B cell (primary cell): Measurements from ENCODE around the gene MOCS2. TPM values are rescaled to one million over a fixed set of nuclear protein-coding genes. Genes with fewer than 3 reads are reported as not detected.

ENCODE experiments used
- ATAC-seq: fragments of 200-7000 bp; cut with Tn5 transposase; one replicate; pipeline ENCODE4 v1.10.0; 2021; ENCODE audit warnings: low read depth, mild to moderate bottlenecking, moderate number of reproducible peaks, moderate library complexity
- CTCF ChIA-PET: fragments of 350-600 bp; sonication (Branson Sonifier 250); formaldehyde crosslinking; loops from one replicate; lab custom pipeline; 2021; ENCODE audit warnings: antibody characterized with exemption, inconsistent platforms; lab: Charles Lee
- POLR2A ChIA-PET: fragments of 350-600 bp; sonication (Branson Sonifier 250); formaldehyde crosslinking; loops from one replicate; lab custom pipeline; 2021; ENCODE audit warnings: antibody characterized with exemption; lab: Charles Lee
- DNase-seq: peaks from one replicate; pipeline ENCODE4 v3.0.0; 2013
- H2AFZ ChIP-seq: 2 replicates; pipeline ENCODE4 v1.6.1; 2012; ENCODE audit warnings: mild to moderate bottlenecking, low read depth, low read length; ENCODE audit not compliant: insufficient read depth, poor library complexity, severe bottlenecking
- H3K27ac ChIP-seq, 2 donors: 1 replicate in 1 of 2; 2 replicates in 1 of 2; pipeline ENCODE4 v1.5.1; 2012 to 2013; ENCODE audit warnings: low read length in 2 of 2, mild to moderate bottlenecking in 2 of 2, moderate library complexity in 1 of 2
- H3K27me3 ChIP-seq, 4 experiments: fragments of 200-600 bp in 1 of 4; sonication (generic) in 1 of 4; replicated peaks in 1 of 4; 1 replicate in 2 of 4; 2 replicates in 2 of 4; pipeline versions ENCODE4 v1.6.1 to v1.7.0; 2013 to 2016; ENCODE audit warnings: low read length in 3 of 4, mild to moderate bottlenecking in 2 of 4, mixed read lengths in 1 of 4, moderate library complexity in 1 of 4; ENCODE audit not compliant: insufficient read depth in 4 of 4, control insufficient read depth in 3 of 4; ENCODE audit errors: control extremely low read depth in 1 of 4
- H3K36me3 ChIP-seq, 2 experiments: replicated peaks in 1 of 2; 1 replicate in 1 of 2; 2 replicates in 1 of 2; pipeline versions ENCODE4 v1.6.1 to v1.7.1; 2013; ENCODE audit warnings: low read length in 1 of 2; ENCODE audit not compliant: insufficient read depth in 2 of 2, control insufficient read depth in 1 of 2; ENCODE audit errors: control extremely low read depth in 1 of 2, extremely low read depth in 1 of 2
- H3K4me1 ChIP-seq, 2 donors: fragments of 200-600 bp in 1 of 2; sonication (generic) in 1 of 2; 1 replicate in 1 of 2; 2 replicates in 1 of 2; pipeline versions ENCODE4 v1.5.1 to v1.6.1; 2013 to 2017; ENCODE audit warnings: low read length in 2 of 2; ENCODE audit not compliant: control insufficient read depth in 2 of 2, insufficient read depth in 2 of 2
- H3K4me2 ChIP-seq: replicated peaks from 2 replicates; pipeline ENCODE3; 2012; ENCODE audit warnings: mild to moderate bottlenecking, low read depth, low read length; ENCODE audit not compliant: poor library complexity, severe bottlenecking
- H3K4me3 ChIP-seq, 5 experiments: fragments of 200-600 bp in 1 of 5; sonication (generic) in 1 of 5; 1 replicate in 3 of 5; 2 replicates in 2 of 5; pipeline versions ENCODE4 v1.5.1 to v1.7.0; 2011 to 2016; ENCODE audit warnings: low read length in 4 of 5, mild to moderate bottlenecking in 4 of 5, low read depth in 2 of 5, control low read depth in 1 of 5, moderate library complexity in 1 of 5; ENCODE audit not compliant: insufficient read depth in 1 of 5; ENCODE audit errors: control extremely low read depth in 1 of 5, extremely low read depth in 1 of 5
- H3K79me2 ChIP-seq: fragments of 200-600 bp; sonication (generic); one replicate; pipeline ENCODE4 v1.6.0; 2016; ENCODE audit warnings: low read length; ENCODE audit not compliant: control insufficient read depth, insufficient read depth
- H3K9ac ChIP-seq: fragments of 200-600 bp; sonication (generic); 2 replicates; pipeline ENCODE4 v1.6.1; 2017; ENCODE audit warnings: mild to moderate bottlenecking, low read length, moderate library complexity
- H3K9me3 ChIP-seq, 3 donors: one replicate each; pipeline versions ENCODE4 v1.6.1 to v1.7.1; 2013; ENCODE audit warnings: low read length in 2 of 3; ENCODE audit not compliant: control insufficient read depth in 2 of 3, insufficient read depth in 1 of 3; ENCODE audit errors: control extremely low read depth in 1 of 3
- H4K20me1 ChIP-seq: 2 replicates; pipeline ENCODE4 v1.6.0; 2012; ENCODE audit warnings: mild to moderate bottlenecking, low read length; ENCODE audit not compliant: insufficient read depth, control insufficient read depth, poor library complexity, severe bottlenecking
- H3K27ac Mint-ChIP-seq: one replicate; pipeline ENCODE4 v1.8.0; 2021; ENCODE audit warnings: mixed read lengths
- H3K27me3 Mint-ChIP-seq: one replicate; pipeline ENCODE4 v1.8.0; 2021; ENCODE audit warnings: mixed read lengths
- H3K4me1 Mint-ChIP-seq: one replicate; pipeline ENCODE4 v1.8.0; 2021; ENCODE audit warnings: mixed read lengths
- H3K4me3 Mint-ChIP-seq: one replicate; pipeline ENCODE4 v1.8.0; 2021; ENCODE audit warnings: mixed read lengths
- H3K9me3 Mint-ChIP-seq: one replicate; pipeline ENCODE4 v1.8.0; 2022; ENCODE audit warnings: mixed read lengths; ENCODE audit not compliant: insufficient read depth
- EZH2 ChIP-seq: IDR thresholded peaks from 2 replicates; pipeline ENCODE4 v1.6.1; 2012; ENCODE audit warnings: borderline replicate concordance, low read depth, mild to moderate bottlenecking, moderate library complexity, low read length; ENCODE audit not compliant: insufficient read depth, poor library complexity, severe bottlenecking
- WGBS: methylation state at CpG from one replicate; pipeline ENCODE4 v1.1.5; 2013; ENCODE audit warnings: missing lambda C conversion rate; ENCODE audit not compliant: insufficient coverage; 5-methylcytosine and 5-hydroxymethylcytosine counted together
- intact Hi-C: fragments of 100-400 bp; cut with micrococcal nuclease; formaldehyde crosslinking; loops from one replicate; pipeline ENCODE4 v1.10.0; 2022
- polyA plus RNA-seq: library from polyadenylated mRNA; depleted of rRNA; stranded (reverse); fragments of >200 nt; gene quantifications from 2 replicates; pipeline ENCODE4 v1.2.3, GENCODE V29; 2012
- total RNA-seq, 2 donors: library from RNA; stranded (reverse); fragments of 120-200 nt in 1 of 2; gene quantifications; 1 replicate in 1 of 2; 2 replicates in 1 of 2; pipeline versions ENCODE4 v1.2.3 to v1.2.4, GENCODE V29; 2013 to 2022
- TF ChIP-seq, protein P1 (sequence below): fragments of 200-600 bp; IDR thresholded peaks from one replicate; pipeline ENCODE4 v1.8.0; 2022; ENCODE audit warnings: antibody characterized with exemption, mild to moderate bottlenecking

MOCS2 gene
- total and polyA plus RNA-seq, 2 donors (not counting 1 experiment from before 2014, with no cell fraction given) = 7.5 to 15.3 TPM

- H3K9ac ChIP-seq = peak overlapping the region; percentile 82
- intact Hi-C loops = loop anchor here (5.0 kb wide), 1 partner anchor 452 kb away; the partner anchor contains the start of gene NDUFS4
- peaks cover 14% of the 10 kb centered on the region for H3K79me2 ChIP-seq
- H3K27ac ChIP-seq = peak overlapping the region; percentile 71 to 78
- TF ChIP-seq EZH2 = no peak
- TF ChIP-seq, protein P1, sequence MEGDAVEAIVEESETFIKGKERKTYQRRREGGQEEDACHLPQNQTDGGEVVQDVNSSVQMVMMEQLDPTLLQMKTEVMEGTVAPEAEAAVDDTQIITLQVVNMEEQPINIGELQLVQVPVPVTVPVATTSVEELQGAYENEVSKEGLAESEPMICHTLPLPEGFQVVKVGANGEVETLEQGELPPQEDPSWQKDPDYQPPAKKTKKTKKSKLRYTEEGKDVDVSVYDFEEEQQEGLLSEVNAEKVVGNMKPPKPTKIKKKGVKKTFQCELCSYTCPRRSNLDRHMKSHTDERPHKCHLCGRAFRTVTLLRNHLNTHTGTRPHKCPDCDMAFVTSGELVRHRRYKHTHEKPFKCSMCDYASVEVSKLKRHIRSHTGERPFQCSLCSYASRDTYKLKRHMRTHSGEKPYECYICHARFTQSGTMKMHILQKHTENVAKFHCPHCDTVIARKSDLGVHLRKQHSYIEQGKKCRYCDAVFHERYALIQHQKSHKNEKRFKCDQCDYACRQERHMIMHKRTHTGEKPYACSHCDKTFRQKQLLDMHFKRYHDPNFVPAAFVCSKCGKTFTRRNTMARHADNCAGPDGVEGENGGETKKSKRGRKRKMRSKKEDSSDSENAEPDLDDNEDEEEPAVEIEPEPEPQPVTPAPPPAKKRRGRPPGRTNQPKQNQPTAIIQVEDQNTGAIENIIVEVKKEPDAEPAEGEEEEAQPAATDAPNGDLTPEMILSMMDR = no peak
- ATAC-seq = no peak
- ChIA-PET CTCF (interaction anchor here (1.0 to 4.6 kb wide), 2 partner anchors 13 to 1118 kb away, joined by 3 to 37 read pairs; no protein-coding TSS in a partner anchor), POLR2A (no interaction called here)
- peak overlapping the region; percentile 56 to 84 (median 74) for H3K4me3 ChIP-seq
- peak overlapping the region; percentile 71 for H3K4me2 ChIP-seq
- peak overlapping the region; percentile 99 for H2AFZ ChIP-seq
- DNase-seq = no peak
- H3K9me3 Mint-ChIP-seq = no peaks in the 10 kb centered on the region
- peaks cover 9 to 11% of the 10 kb centered on the region in 2 donors for H3K4me1 ChIP-seq
- no peaks in the 10 kb centered on the region for H3K27me3 Mint-ChIP-seq
- WGBS = 14% methylated on average over 3 of the region's 6 CpGs
- H3K27ac Mint-ChIP-seq = peak overlapping the region; percentile 92
- peaks cover under 1 to 8% of the 10 kb centered on the region in 2 experiments for H3K36me3 ChIP-seq
- peak overlapping the region; percentile 98 for H3K4me3 Mint-ChIP-seq
- H3K27me3 ChIP-seq = no peaks in the 10 kb centered on the region
- no peaks in the 10 kb centered on the region for H4K20me1 ChIP-seq
- no peaks in the 10 kb centered on the region for H3K9me3 ChIP-seq
- peaks cover 41% of the 10 kb centered on the region for H3K4me1 Mint-ChIP-seq
These were observed 599 bp upstream of the MOCS2 start for GRCh38 chr5:53110156-53110555.

DNA sequence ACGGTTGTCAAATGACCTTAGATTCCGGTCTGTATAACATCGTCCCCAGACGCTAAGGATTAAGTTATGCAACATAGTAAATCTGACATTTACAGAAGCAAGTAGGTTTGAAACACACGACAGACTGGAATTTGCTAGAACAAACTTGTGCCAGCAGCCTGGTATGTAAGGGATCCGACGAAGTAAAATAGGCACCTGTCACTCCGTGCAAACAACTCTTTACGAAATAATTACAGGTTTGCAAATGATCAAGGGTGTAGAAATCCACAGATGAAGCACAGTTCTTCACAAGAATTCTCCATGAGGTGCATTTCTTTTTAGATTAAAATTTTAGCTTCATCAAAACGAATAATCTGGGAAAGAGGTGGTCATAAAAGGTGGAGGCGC, 508 bp downstream of the MOCS2 start:
- TF ChIP-seq EZH2 = no peak
- TF ChIP-seq, protein P1 = no peak
- ATAC-seq = no peak
- DNase-seq = no peak
- Mint-ChIP-seq H3K4me3 (peak overlapping the region; percentile 98), H3K4me1 (peaks cover 44% of the 10 kb centered on the region), H3K9me3 (no peaks in the 10 kb centered on the region), H3K27ac (peak overlapping the region; percentile 92), H3K27me3 (no peaks in the 10 kb centered on the region)
- 0% methylated on average over 3 of the region's 11 CpGs for WGBS
- Histone ChIP-seq H2AFZ (peak overlapping the region; percentile 99), H3K36me3 (peaks cover 2 to 13% of the 10 kb centered on the region in 2 experiments), H3K4me1 (peaks cover 9 to 11% of the 10 kb centered on the region in 2 donors), H3K9me3 (no peaks in the 10 kb centered on the region), H3K27ac (peak overlapping the region; percentile 71 to 78), H3K4me3 (peak overlapping the region; percentile 65 to 84 (median 79)), H3K9ac (peak overlapping the region; percentile 82), H3K79me2 (peaks cover 14% of the 10 kb centered on the region), H3K4me2 (peak overlapping the region; percentile 71), H4K20me1 (no peaks in the 10 kb centered on the region), H3K27me3 (no peaks in the 10 kb centered on the region)
- ChIA-PET POLR2A (no interaction called here), CTCF (interaction anchor here (4.6 kb wide), 1 partner anchor 12 kb away, joined by 37 read pairs; no protein-coding TSS in a partner anchor)
- intact Hi-C loops = loop anchor here (1.0 to 2.0 kb wide), 3 partner anchors 13 to 1202 kb away; partner anchors contain the start of gene ARL15
